OCI-LY3 (cell line): ENCODE results near the gene MCRIP2.

ENCODE experiments used
- H2AFZ ChIP-seq: fragments of 200-600, 300-600 bp; shearing (Covaris generic); 2 replicates; pipeline ENCODE4 v1.6.0; 2014; ENCODE audit warnings: antibody characterized with exemption, low read depth, low read length
- H3K27ac ChIP-seq: fragments of 200-600, 300-600 bp; sonication (generic); 2 replicates; pipeline ENCODE4 v1.5.1; 2014; ENCODE audit warnings: mild to moderate bottlenecking, low read length, moderate library complexity, mixed read lengths
- H3K27me3 ChIP-seq: fragments of 200-600, 300-600 bp; sonication (generic); 2 replicates; pipeline ENCODE4 v1.6.1; 2014; ENCODE audit warnings: low read depth, low read length, mixed read lengths
- H3K36me3 ChIP-seq: fragments of 200-600, 300-600 bp; sonication (generic); replicated peaks from 2 replicates; pipeline ENCODE3; 2014; ENCODE audit warnings: low read depth, low read length, mixed read lengths
- H3K4me1 ChIP-seq: fragments of 300-600, 200-600 bp; sonication (generic); 2 replicates; pipeline ENCODE4 v1.6.1; 2014; ENCODE audit warnings: low read length, mixed read lengths
- H3K4me2 ChIP-seq: fragments of 200-600, 300-600 bp; sonication (generic); 2 replicates; pipeline ENCODE4 v1.6.1; 2014; ENCODE audit warnings: low read length, mixed read lengths
- H3K4me3 ChIP-seq: fragments of 300-600, 200-600 bp; sonication (generic); 2 replicates; pipeline ENCODE4 v1.5.1; 2014; ENCODE audit warnings: antibody characterized with exemption, mild to moderate bottlenecking, low read length, moderate library complexity
- H3K79me2 ChIP-seq: fragments of 300-600, 200-600 bp; shearing (Covaris generic); 2 replicates; pipeline ENCODE4 v1.6.1; 2014; ENCODE audit warnings: mild to moderate bottlenecking, low read length, mixed read lengths
- H3K9ac ChIP-seq: fragments of 300-600, 200-600 bp; shearing (Covaris generic); 2 replicates; pipeline ENCODE4 v1.6.0; 2014; ENCODE audit warnings: mild to moderate bottlenecking, low read length, moderate library complexity
- H3K9me3 ChIP-seq: fragments of 200-600, 300-600 bp; shearing (Covaris generic); 2 replicates; pipeline ENCODE4 v1.6.1; 2014; ENCODE audit warnings: low read length, mixed read lengths; ENCODE audit not compliant: insufficient read depth
- H4K20me1 ChIP-seq: fragments of 200-600, 300-600 bp; sonication (generic); 2 replicates; pipeline ENCODE4 v1.6.1; 2016; ENCODE audit warnings: low read length, mixed read lengths; ENCODE audit not compliant: insufficient read depth
- EZH2phosphoT487 ChIP-seq: fragments of 200-600 bp; shearing (Covaris generic); IDR thresholded peaks from 2 replicates; pipeline ENCODE4 v1.6.1; 2018; ENCODE audit warnings: antibody characterized with exemption, mixed run types, low read depth
- TF ChIP-seq, protein P1 (sequence below): fragments of 200-600, 300-600 bp; sonication (generic); IDR thresholded peaks from 2 replicates; pipeline ENCODE4 v1.5.1; 2014; ENCODE audit warnings: antibody characterized with exemption, low read length, low read depth

Gene MCRIP2

DNA sequence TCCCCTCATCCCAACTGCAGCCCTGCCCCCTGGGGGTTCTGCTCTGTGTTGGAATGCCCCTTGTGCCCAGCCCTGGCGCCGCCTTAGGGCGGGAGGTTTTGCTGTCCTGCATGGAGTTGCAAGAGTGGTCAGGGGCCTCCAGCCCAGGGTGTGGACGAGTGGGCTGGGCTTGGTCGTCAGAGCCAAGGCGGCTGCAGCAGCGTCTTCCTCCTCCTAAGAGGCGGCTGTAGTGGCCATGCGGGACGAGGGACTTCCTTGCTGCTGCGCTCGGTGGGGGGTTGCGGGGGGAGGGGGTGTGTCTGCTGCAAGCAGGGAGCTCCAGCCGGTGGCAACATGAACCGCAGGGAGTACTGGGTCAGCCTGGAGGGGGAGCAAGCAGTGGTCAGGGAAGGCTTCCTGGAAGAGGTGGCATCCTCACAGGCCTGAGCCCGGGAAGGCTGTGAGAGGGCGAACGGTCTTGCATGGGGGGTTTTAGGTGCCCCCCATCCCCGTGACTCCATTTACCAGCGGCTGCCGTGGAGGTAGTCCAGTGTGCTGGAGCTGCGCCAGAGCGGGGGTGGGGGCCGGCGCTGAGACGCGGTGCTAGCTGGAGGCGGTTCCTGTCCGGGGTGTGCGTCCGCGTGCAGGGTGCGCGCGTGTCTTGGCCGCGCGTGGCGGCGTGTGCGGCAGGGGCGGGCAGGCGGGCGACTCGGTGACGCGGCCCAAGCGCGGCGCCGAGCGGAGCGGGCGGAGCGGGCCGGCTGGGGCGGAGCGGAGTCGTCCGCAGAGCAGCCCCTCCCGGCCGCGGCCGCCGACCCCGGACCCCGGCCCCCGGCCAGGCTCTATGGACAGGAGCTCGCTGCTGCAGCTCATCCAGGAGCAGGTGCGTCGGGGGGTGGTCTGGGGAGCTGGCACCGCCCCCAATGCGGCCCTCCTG lies 33.6 kb downstream of the MCRIP2 start, which contains the start of gene RHBDL1:
Gene RHBDL1, plus strand, starts transcription at position 704 of the 916 bp plus-strand sequence. Its CDS starts 120 bp downstream, at position 824.
- Histone ChIP-seq H3K9ac (no peak within 1 kb of the TSS), H3K27ac (no peak within 1 kb of the TSS), H3K4me2 (peak within 1 kb of the TSS; percentile 28), H3K27me3 (no peaks in the 10 kb centered on the region), H3K4me3 (no peak within 1 kb of the TSS; the same call in 1 of the 2 replicates), H3K79me2 (no peaks in the 10 kb centered on the region), H3K9me3 (no peaks in the 10 kb centered on the region), H3K36me3 (peaks cover 17% of the 10 kb centered on the region), H3K4me1 (no peaks in the 10 kb centered on the region), H4K20me1 (no peaks in the 10 kb centered on the region), H2AFZ (no peak within 1 kb of the TSS)
- TF ChIP-seq EZH2phosphoT487: no peak
- TF ChIP-seq, protein P1, sequence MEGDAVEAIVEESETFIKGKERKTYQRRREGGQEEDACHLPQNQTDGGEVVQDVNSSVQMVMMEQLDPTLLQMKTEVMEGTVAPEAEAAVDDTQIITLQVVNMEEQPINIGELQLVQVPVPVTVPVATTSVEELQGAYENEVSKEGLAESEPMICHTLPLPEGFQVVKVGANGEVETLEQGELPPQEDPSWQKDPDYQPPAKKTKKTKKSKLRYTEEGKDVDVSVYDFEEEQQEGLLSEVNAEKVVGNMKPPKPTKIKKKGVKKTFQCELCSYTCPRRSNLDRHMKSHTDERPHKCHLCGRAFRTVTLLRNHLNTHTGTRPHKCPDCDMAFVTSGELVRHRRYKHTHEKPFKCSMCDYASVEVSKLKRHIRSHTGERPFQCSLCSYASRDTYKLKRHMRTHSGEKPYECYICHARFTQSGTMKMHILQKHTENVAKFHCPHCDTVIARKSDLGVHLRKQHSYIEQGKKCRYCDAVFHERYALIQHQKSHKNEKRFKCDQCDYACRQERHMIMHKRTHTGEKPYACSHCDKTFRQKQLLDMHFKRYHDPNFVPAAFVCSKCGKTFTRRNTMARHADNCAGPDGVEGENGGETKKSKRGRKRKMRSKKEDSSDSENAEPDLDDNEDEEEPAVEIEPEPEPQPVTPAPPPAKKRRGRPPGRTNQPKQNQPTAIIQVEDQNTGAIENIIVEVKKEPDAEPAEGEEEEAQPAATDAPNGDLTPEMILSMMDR: no peak

DNA sequence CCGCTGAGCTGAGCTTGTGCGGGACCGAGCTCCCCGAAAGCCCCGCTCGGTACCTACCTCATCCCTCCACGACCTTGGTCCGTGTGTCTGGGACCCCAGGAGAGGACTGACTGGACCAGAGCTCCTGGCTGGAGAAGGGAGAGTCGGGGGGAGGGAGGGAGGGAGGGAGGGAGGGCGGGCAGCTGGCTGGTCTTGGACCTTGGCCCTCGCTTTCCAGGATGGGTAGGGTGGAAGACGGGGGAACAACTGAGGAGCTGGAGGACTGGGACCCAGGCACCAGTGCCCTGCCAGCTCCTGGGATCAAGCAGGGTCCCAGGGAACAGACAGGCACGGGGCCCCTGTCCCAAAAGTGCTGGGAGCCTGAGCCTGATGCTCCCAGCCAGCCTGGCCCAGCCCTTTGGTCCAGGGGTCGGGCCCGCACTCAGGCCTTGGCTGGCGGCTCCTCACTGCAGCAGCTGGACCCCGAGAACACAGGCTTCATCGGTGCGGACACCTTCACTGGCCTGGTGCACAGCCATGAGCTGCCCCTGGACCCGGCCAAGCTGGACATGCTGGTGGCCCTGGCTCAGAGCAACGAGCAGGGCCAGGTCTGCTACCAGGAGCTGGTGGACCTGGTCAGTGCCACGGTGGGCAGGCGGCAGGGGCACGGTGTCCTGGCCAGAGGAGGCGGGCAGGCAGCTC lies 34.4 kb downstream of the MCRIP2 start:
- Histone ChIP-seq H2AFZ (no peak overlapping the region), H3K9ac (no peak overlapping the region), H3K4me3 (no peak overlapping the region; the same call in 1 of the 2 replicates), H3K27ac (no peak overlapping the region), H3K4me2 (no peak overlapping the region), H3K27me3 (no peaks in the 10 kb centered on the region), H3K79me2 (peaks cover 7% of the 10 kb centered on the region), H4K20me1 (no peaks in the 10 kb centered on the region), H3K9me3 (no peaks in the 10 kb centered on the region), H3K36me3 (peaks cover 11% of the 10 kb centered on the region), H3K4me1 (peaks cover 2% of the 10 kb centered on the region)
- TF ChIP-seq, protein P1: no peak
- TF ChIP-seq EZH2phosphoT487: no peak

DNA sequence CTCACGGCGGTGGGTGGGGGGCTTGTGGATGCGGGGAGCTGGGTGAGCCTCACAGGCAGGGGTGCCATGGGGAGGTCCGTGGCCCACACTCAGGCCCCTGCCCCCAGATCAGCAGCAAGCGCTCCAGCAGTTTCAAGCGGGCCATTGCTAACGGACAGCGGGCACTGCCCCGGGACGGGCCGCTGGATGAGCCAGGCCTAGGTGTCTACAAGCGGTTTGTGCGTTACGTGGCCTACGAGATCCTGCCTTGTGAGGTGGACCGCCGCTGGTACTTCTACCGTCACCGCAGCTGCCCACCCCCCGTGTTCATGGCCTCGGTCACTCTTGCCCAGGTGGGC lies 34.9 kb downstream of the MCRIP2 start:
- Histone ChIP-seq H3K79me2 (peaks cover 12% of the 10 kb centered on the region), H3K9ac (no peak overlapping the region), H3K4me1 (peaks cover 7% of the 10 kb centered on the region), H3K4me2 (no peak overlapping the region), H3K9me3 (no peaks in the 10 kb centered on the region), H4K20me1 (0 out of 2 replicates have a peak, but pooled peaks cover 4% of the 10 kb centered on the region), H3K27me3 (no peaks in the 10 kb centered on the region), H3K36me3 (peaks cover 16% of the 10 kb centered on the region), H3K4me3 (no peak overlapping the region), H2AFZ (no peak overlapping the region), H3K27ac (no peak overlapping the region)
- TF ChIP-seq EZH2phosphoT487: no peak
- TF ChIP-seq, protein P1: no peak

DNA sequence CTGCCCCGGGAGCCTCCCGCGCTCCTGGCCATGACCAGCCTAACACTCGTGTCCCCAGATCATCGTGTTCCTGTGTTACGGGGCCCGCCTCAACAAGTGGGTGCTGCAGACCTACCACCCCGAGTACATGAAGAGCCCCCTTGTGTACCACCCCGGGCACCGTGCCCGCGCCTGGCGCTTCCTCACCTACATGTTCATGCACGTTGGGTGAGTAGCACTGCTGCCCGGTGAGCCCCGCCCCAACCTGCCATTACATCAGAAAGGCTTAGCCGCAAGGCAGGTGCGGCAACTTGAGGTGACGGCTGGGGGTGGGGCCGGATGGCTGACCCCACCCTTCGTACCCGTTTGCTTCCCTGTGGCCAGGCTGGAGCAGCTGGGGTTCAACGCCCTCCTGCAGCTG lies 35.3 kb downstream of the MCRIP2 start:
- TF ChIP-seq, protein P1: no peak
- no peak for TF ChIP-seq EZH2phosphoT487

More for the DNA sequence above, 35.3 kb downstream of the MCRIP2 start:
- no peak overlapping the region for H3K4me3 ChIP-seq
- H3K36me3 ChIP-seq: peaks cover 20% of the 10 kb centered on the region
- H4K20me1 ChIP-seq: 0 out of 2 replicates have a peak, but pooled peaks cover 4% of the 10 kb centered on the region
- H3K4me1 ChIP-seq: peaks cover 9% of the 10 kb centered on the region
- H3K27ac ChIP-seq: no peak overlapping the region
- no peaks in the 10 kb centered on the region for H3K9me3 ChIP-seq
- H3K9ac ChIP-seq: no peak overlapping the region
- H2AFZ ChIP-seq: no peak overlapping the region
- H3K27me3 ChIP-seq: no peaks in the 10 kb centered on the region
- H3K79me2 ChIP-seq: peaks cover 16% of the 10 kb centered on the region
- H3K4me2 ChIP-seq: no peak overlapping the region
